H1 (cell line): ENCODE data around the gene CBY2. TPM values are rescaled to one million over a fixed set of nuclear protein-coding genes. Genes with fewer than 3 reads are reported as not detected.
A peak's percentile ranks its signal among the peaks of the same experiment; 100 is the strongest.

Source experiments
- CTCF ChIA-PET: fragments of 300-600 bp; sonication (Branson Sonifier 250); formaldehyde crosslinking; loops from one replicate; lab custom pipeline; 2021; ENCODE audit not compliant: partially characterized antibody; lab: Charles Lee
- POLR2A ChIA-PET: fragments of 300-600 bp; sonication (Branson Sonifier 250); formaldehyde crosslinking; loops from one replicate; lab custom pipeline; 2021; ENCODE audit warnings: inconsistent platforms; ENCODE audit not compliant: partially characterized antibody; lab: Charles Lee
- DNase-seq, 2 experiments: peaks; one replicate each; pipeline versions ENCODE4 v3.0.0 to v3.0.0-alpha.2; 2010 to 2022; ENCODE audit warnings: low spot score in 2 of 2, low read depth in 1 of 2, mixed read lengths in 1 of 2
- FAIRE-seq: peaks from 2 replicates; lab custom pipeline; 2011; peaks lifted over from hg19 to GRCh38; lab: Jason Lieb, UNC
- H2AFZ ChIP-seq: 2 replicates; pipeline ENCODE4 v1.8.1; 2012; ENCODE audit warnings: low read length, inconsistent platforms
- H2AK5ac ChIP-seq: 2 replicates; pipeline ENCODE4 v1.6.1; 2013; ENCODE audit warnings: low read depth, low read length
- H2BK120ac ChIP-seq: replicated peaks from 2 replicates; pipeline ENCODE3; 2013; ENCODE audit warnings: low read depth, low read length, inconsistent platforms
- H2BK12ac ChIP-seq: 2 replicates; pipeline ENCODE4 v1.6.1; 2013; ENCODE audit warnings: low read depth, low read length
- H2BK15ac ChIP-seq: 2 replicates; pipeline ENCODE4 v1.6.1; 2013; ENCODE audit warnings: low read length
- H2BK20ac ChIP-seq: 2 replicates; pipeline ENCODE4 v1.6.1; 2013; ENCODE audit warnings: low read length
- H2BK5ac ChIP-seq: 2 replicates; pipeline ENCODE4 v1.6.1; 2013; ENCODE audit warnings: low read depth, low read length
- H3K14ac ChIP-seq: 2 replicates; pipeline ENCODE4 v1.6.1; 2013; ENCODE audit warnings: inconsistent platforms; ENCODE audit not compliant: insufficient read length
- H3K18ac ChIP-seq: 2 replicates; pipeline ENCODE4 v1.6.1; 2013; ENCODE audit warnings: low read length; ENCODE audit errors: extremely low read depth
- H3K23ac ChIP-seq: 2 replicates; pipeline ENCODE4 v1.6.1; 2013; ENCODE audit warnings: inconsistent platforms; ENCODE audit not compliant: insufficient read length
- H3K23me2 ChIP-seq: 2 replicates; pipeline ENCODE4 v1.6.1; 2013; ENCODE audit warnings: low read depth, low read length
- H3K27ac ChIP-seq: 2 replicates; pipeline ENCODE4 v1.6.1; 2011; ENCODE audit warnings: low read depth, low read length, inconsistent platforms
- H3K27me3 ChIP-seq, 4 experiments: replicated peaks in 1 of 4; 1 replicate in 1 of 4; 2 replicates in 3 of 4; pipeline versions ENCODE4 v1.6.1 to v1.8.1; 2011 to 2013; ENCODE audit warnings: low read length in 3 of 4, mild to moderate bottlenecking in 3 of 4, inconsistent platforms in 2 of 4, mixed read lengths in 2 of 4, moderate library complexity in 1 of 4; ENCODE audit not compliant: control insufficient read depth in 3 of 4, insufficient read depth in 3 of 4; ENCODE audit errors: extremely low read depth in 1 of 4
- H3K36me3 ChIP-seq, 4 experiments: 2 replicates each; pipeline versions ENCODE4 v1.6.1 to v1.8.1; 2011 to 2013; ENCODE audit warnings: mild to moderate bottlenecking in 4 of 4, low read length in 3 of 4, moderate library complexity in 2 of 4, control low read depth in 1 of 4, inconsistent platforms in 1 of 4; ENCODE audit not compliant: insufficient read depth in 4 of 4, control insufficient read depth in 2 of 4
- H3K4ac ChIP-seq: replicated peaks from 2 replicates; pipeline ENCODE3; 2013; ENCODE audit warnings: low read length, low read depth, mixed read lengths, inconsistent platforms; ENCODE audit not compliant: insufficient read length
- H3K4me1 ChIP-seq, 4 experiments: replicated peaks in 1 of 4; 1 replicate in 1 of 4; 2 replicates in 3 of 4; pipeline versions ENCODE4 v1.6.1 to v1.8.1; 2011 to 2013; ENCODE audit warnings: low read length in 3 of 4, inconsistent platforms in 2 of 4, mixed read lengths in 1 of 4; ENCODE audit not compliant: insufficient read depth in 4 of 4, control insufficient read depth in 3 of 4
- H3K4me2 ChIP-seq, 2 experiments: 2 replicates each; pipeline versions ENCODE4 v1.6.1 to v1.8.1; 2011 to 2013; ENCODE audit warnings: low read depth in 2 of 2, low read length in 2 of 2, control low read depth in 1 of 2, inconsistent platforms in 1 of 2, mild to moderate bottlenecking in 1 of 2; ENCODE audit not compliant: insufficient read depth in 1 of 2
- H3K4me3 ChIP-seq, 4 experiments: fragments of 200-600, 300-600 bp in 1 of 4; sonication (generic), shearing (Covaris generic), sonication (Bioruptor Twin) in 1 of 4; 2 replicates each; pipeline versions ENCODE4 v1.5.1 to v1.8.1; 2011 to 2016; ENCODE audit warnings: low read length in 4 of 4, low read depth in 3 of 4, control low read depth in 2 of 4, inconsistent platforms in 2 of 4, mild to moderate bottlenecking in 2 of 4, mixed read lengths in 1 of 4, moderate library complexity in 1 of 4; ENCODE audit not compliant: insufficient read depth in 2 of 4; ENCODE audit errors: extremely low read depth in 1 of 4
- H3K56ac ChIP-seq: replicated peaks from 2 replicates; pipeline ENCODE3; 2013; ENCODE audit warnings: low read depth, mild to moderate bottlenecking, mixed read lengths, low read length, inconsistent platforms; ENCODE audit not compliant: insufficient read length
- H3K79me1 ChIP-seq: 2 replicates; pipeline ENCODE4 v1.6.1; 2013; ENCODE audit warnings: low read depth, low read length, control low read depth
- H3K79me2 ChIP-seq, 2 experiments: 2 replicates each; pipeline versions ENCODE4 v1.6.1 to v1.8.1; 2012 to 2013; ENCODE audit warnings: low read length in 2 of 2, mild to moderate bottlenecking in 2 of 2, inconsistent platforms in 1 of 2; ENCODE audit not compliant: insufficient read depth in 2 of 2, control insufficient read depth in 1 of 2
- H3K9ac ChIP-seq, 4 experiments: replicated peaks in 1 of 4; 1 replicate in 1 of 4; 2 replicates in 3 of 4; pipeline versions ENCODE4 v1.6.1 to v1.8.1; 2011 to 2013; ENCODE audit warnings: low read depth in 3 of 4, low read length in 3 of 4, control low read depth in 2 of 4, mild to moderate bottlenecking in 2 of 4, moderate library complexity in 2 of 4, inconsistent platforms in 1 of 4; ENCODE audit errors: extremely low read depth in 1 of 4
- H3K9me3 ChIP-seq, 2 experiments: 2 replicates each; pipeline versions ENCODE4 v1.6.1 to v1.8.1; 2012 to 2013; ENCODE audit warnings: mild to moderate bottlenecking in 2 of 2, moderate library complexity in 2 of 2, control low read depth in 1 of 2, inconsistent platforms in 1 of 2, low read depth in 1 of 2, low read length in 1 of 2, mixed read lengths in 1 of 2; ENCODE audit not compliant: insufficient read depth in 2 of 2
- H4K20me1 ChIP-seq, 2 experiments: replicated peaks in 1 of 2; 2 replicates each; pipeline versions ENCODE3 to v1.8.1; 2011 to 2013; ENCODE audit warnings: inconsistent platforms in 2 of 2, low read length in 2 of 2, mild to moderate bottlenecking in 1 of 2; ENCODE audit not compliant: insufficient read depth in 2 of 2, control insufficient read depth in 1 of 2
- H4K5ac ChIP-seq: 2 replicates; pipeline ENCODE4 v1.6.1; 2013; ENCODE audit warnings: low read length, low read depth, mixed read lengths, inconsistent platforms; ENCODE audit not compliant: insufficient read length
- H4K8ac ChIP-seq: 2 replicates; pipeline ENCODE4 v1.8.0; 2013; ENCODE audit warnings: mild to moderate bottlenecking, moderate library complexity, low read length, inconsistent platforms; ENCODE audit not compliant: insufficient read depth; ENCODE audit errors: extremely low read depth
- H4K91ac ChIP-seq: replicated peaks from 2 replicates; pipeline ENCODE3; 2013; ENCODE audit warnings: low read length, mixed read lengths, inconsistent platforms; ENCODE audit not compliant: insufficient read length
- JUN ChIP-seq: IDR thresholded peaks from 2 replicates; pipeline ENCODE4 v1.6.1; 2011; ENCODE audit warnings: low read depth, mild to moderate bottlenecking, improper control_type of control experiment, low read length
- MAFK ChIP-seq: IDR thresholded peaks from 2 replicates; pipeline ENCODE4 v1.6.1; 2012; ENCODE audit warnings: low read depth, mild to moderate bottlenecking, improper control_type of control experiment, low read length
- RNF2 ChIP-seq: fragments of 200-900, 300-1000 bp; sonication (generic); IDR thresholded peaks from 2 replicates; pipeline ENCODE4 v1.7.1; 2016; ENCODE audit warnings: borderline replicate concordance, low read depth, mild to moderate bottlenecking, antibody characterized with exemption, low read length; ENCODE audit not compliant: poor library complexity, severe bottlenecking; ENCODE audit errors: missing control alignments
- TCF12 ChIP-seq: IDR thresholded peaks from 2 replicates; pipeline ENCODE4 v1.6.1; 2011; ENCODE audit warnings: low read depth, mild to moderate bottlenecking, low read length
- WGBS, 2 experiments: shearing (Covaris generic) in 1 of 2; methylation state at CpG; one replicate each; pipeline versions ENCODE4 v1.1.6 to v1.1.7; 2013 to 2015; ENCODE audit warnings: low lambda C conversion rate in 2 of 2, mixed read lengths in 2 of 2, inconsistent platforms in 1 of 2, low coverage in 1 of 2, missing lambda C conversion rate in 1 of 2; ENCODE audit not compliant: insufficient replicate concordance in 2 of 2, insufficient coverage in 1 of 2, insufficient read length in 1 of 2; ENCODE audit errors: extremely low coverage in 1 of 2, missing lambda C conversion rate in 1 of 2; 5-methylcytosine and 5-hydroxymethylcytosine counted together
- polyA plus RNA-seq, 7 experiments: library from polyadenylated mRNA; depleted of rRNA in 3 of 7; stranded (reverse) in 5 of 7; unstranded in 2 of 7; fragments of >200 nt in 5 of 7; fragments of 200-250 nt in 2 of 7; gene quantifications; 1 replicate in 5 of 7; 2 replicates in 1 of 7; 4 replicates in 1 of 7; pipeline versions ENCODE4 v1.2.1 to v1.2.3, GENCODE V29; 2011 to 2013; ENCODE audit warnings: missing spikeins in 2 of 7, mixed read lengths in 2 of 7
- total RNA-seq: library from RNA; stranded (reverse); fragmentation: NEBNext Ultra II Directional; extraction: Animal tissue kit (Norgen Biotek cat#: 25700); gene quantifications from 2 replicates; pipeline ENCODE4 v1.2.1, GENCODE V29; 2021

CBY2 gene
- total and polyA plus RNA-seq, 2 of the 8 experiments (the other 6 are each of a cell fraction or from before 2014, with no cell fraction given), result not detected

GRCh38 chr13:45659536-45659935 is 42.6 kb upstream of the CBY2 start:
- POLR2A ChIA-PET, result no interaction called here
- Histone ChIP-seq H2BK15ac (no peak overlapping the region), H2AFZ (no peak overlapping the region), H3K9me3 (no peaks in the 10 kb centered on the region), H3K27me3 (no peaks in the 10 kb centered on the region), H2BK12ac (no peak overlapping the region), H3K79me1 (no peaks in the 10 kb centered on the region), H3K4me1 (no peaks in the 10 kb centered on the region), H2BK120ac (no peak overlapping the region), H4K91ac (no peak overlapping the region), H3K4ac (no peak overlapping the region), H2AK5ac (no peak overlapping the region), H3K79me2 (no peaks in the 10 kb centered on the region), H3K14ac (no peak overlapping the region), H3K4me2 (no peak overlapping the region), H3K18ac (no peak overlapping the region), H4K5ac (no peak overlapping the region), H3K23me2 (no peaks in the 10 kb centered on the region), H3K56ac (no peak overlapping the region), H4K8ac (no peak overlapping the region), H3K36me3 (no peaks in the 10 kb centered on the region), H2BK5ac (no peak overlapping the region), H3K27ac (no peak overlapping the region), H3K9ac (no peak overlapping the region), H2BK20ac (no peak overlapping the region), H3K4me3 (no peak overlapping the region), H3K23ac (no peak overlapping the region), H4K20me1 (no peaks in the 10 kb centered on the region)
- TF ChIP-seq JUN (no peak), MAFK (peak; percentile 68; the same call in 1 of the 2 replicates), TCF12 (no peak), RNF2 (no peak)
- no peak for FAIRE-seq
- CTCF ChIA-PET, result interaction anchor here (0.9 kb wide), 1 partner anchor 36 kb away, joined by 3 read pairs; no protein-coding TSS in a partner anchor
- DNase-seq, result no peak
- 91% methylated on average over 3 of the region's 3 CpGs; no CpG with 5 or more reads in 1 of the 2 experiments for WGBS, 2 experiments
